Glutamatergic neuron (in vitro differentiated cells): ENCODE data around the gene PSMB2. TPM values are rescaled to one million over a fixed set of nuclear protein-coding genes. Genes with fewer than 3 reads are reported as not detected.

Experiments used
- DNase-seq: peaks from one replicate; pipeline ENCODE4 v3.0.0; 2022
- H3K27ac Mint-ChIP-seq: one replicate; pipeline ENCODE4 v1.8.0; 2020; ENCODE audit warnings: mild to moderate bottlenecking, mixed read lengths, inconsistent platforms; ENCODE audit not compliant: unreplicated experiment
- H3K27me3 Mint-ChIP-seq: one replicate; pipeline ENCODE4 v1.8.0; 2020; ENCODE audit warnings: mild to moderate bottlenecking, moderate library complexity, mixed read lengths, inconsistent platforms; ENCODE audit not compliant: unreplicated experiment
- H3K36me3 Mint-ChIP-seq: one replicate; pipeline ENCODE4 v1.8.0; 2020; ENCODE audit warnings: mild to moderate bottlenecking, mixed read lengths, inconsistent platforms; ENCODE audit not compliant: unreplicated experiment
- H3K4me1 Mint-ChIP-seq: one replicate; pipeline ENCODE4 v1.8.0; 2020; ENCODE audit warnings: mild to moderate bottlenecking, low read depth, mixed read lengths, inconsistent platforms; ENCODE audit not compliant: unreplicated experiment
- H3K4me3 Mint-ChIP-seq: one replicate; pipeline ENCODE4 v1.8.0; 2020; ENCODE audit warnings: mild to moderate bottlenecking, mixed read lengths, inconsistent platforms; ENCODE audit not compliant: unreplicated experiment
- H3K9me3 Mint-ChIP-seq: one replicate; pipeline ENCODE4 v1.8.0; 2020; ENCODE audit warnings: mild to moderate bottlenecking, moderate library complexity, mixed read lengths, inconsistent platforms; ENCODE audit not compliant: unreplicated experiment
- CTCF ChIP-seq: fragments of 200-600 bp; sonication (generic); IDR thresholded peaks from one replicate; pipeline ENCODE4 v1.5.0; 2021; ENCODE audit not compliant: partially characterized antibody, unreplicated experiment
- total RNA-seq: library from RNA; stranded (reverse); fragmentation: NEBNext Ultra II Directional; extraction: Animal tissue kit (Norgen Biotek cat#: 25700); gene quantifications from one replicate; pipeline ENCODE4 v1.2.1, GENCODE V29; 2021; ENCODE audit not compliant: unreplicated experiment

Gene PSMB2
- total RNA-seq, 1 donor from 2014 or later, result 85.8 TPM

DNA sequence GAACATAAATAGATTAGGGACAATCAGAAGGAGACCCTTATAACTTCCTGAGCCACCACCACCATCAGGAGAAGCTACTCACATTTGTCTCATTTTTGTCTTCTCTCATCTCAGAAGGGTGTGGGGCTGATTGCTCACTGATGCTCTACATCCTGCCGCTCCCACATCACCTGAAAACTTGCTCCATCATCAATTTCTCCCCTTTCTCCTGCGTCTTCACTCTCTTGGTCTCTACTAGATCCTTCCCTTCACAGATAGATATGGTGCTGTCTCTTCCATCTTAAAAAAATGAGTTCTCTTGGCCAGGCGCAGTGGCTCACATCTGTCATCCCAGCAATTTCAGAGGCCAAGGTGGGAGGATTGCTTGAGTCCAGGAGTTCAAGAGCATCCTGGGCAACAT lies 38.9 kb upstream of the PSMB2 start:
- Mint-ChIP-seq H3K27me3 (peaks cover 7% of the 10 kb centered on the region), H3K27ac (no peak overlapping the region), H3K9me3 (no peaks in the 10 kb centered on the region), H3K4me1 (no peaks in the 10 kb centered on the region), H3K4me3 (no peak overlapping the region), H3K36me3 (no peaks in the 10 kb centered on the region)
- TF ChIP-seq CTCF, result no peak
- DNase-seq, result no peak

DNA sequence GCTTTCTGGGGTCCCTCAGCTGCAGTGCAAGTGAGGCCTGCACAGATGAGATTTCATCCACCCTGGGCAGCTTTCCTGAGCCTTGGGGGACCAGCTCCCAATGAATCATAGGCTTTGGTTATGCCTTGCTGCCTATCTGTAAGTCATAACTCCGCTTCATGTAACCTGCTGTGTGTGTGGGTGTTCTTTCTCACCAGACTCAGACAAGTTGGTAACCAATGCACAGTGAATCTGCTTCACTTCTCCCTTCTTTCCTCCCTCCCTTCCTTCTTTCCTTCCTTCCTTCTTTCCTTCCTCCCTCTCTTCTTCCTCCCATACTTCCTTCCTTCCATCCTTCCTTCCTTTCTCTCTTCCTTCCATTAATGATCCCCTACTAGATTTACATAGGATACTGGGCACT lies 34.4 kb upstream of the PSMB2 start:
- H3K4me3 Mint-ChIP-seq, result no peak overlapping the region
- H3K27me3 Mint-ChIP-seq, result peaks cover 9% of the 10 kb centered on the region
- H3K36me3 Mint-ChIP-seq, result no peaks in the 10 kb centered on the region
- DNase-seq, result no peak
- no peaks in the 10 kb centered on the region for H3K9me3 Mint-ChIP-seq
- H3K27ac Mint-ChIP-seq, result no peak overlapping the region
- no peaks in the 10 kb centered on the region for H3K4me1 Mint-ChIP-seq
- TF ChIP-seq CTCF, result no peak

- Mint-ChIP-seq H3K9me3 (peaks cover under 1% of the 10 kb centered on the region), H3K27me3 (peaks cover 9% of the 10 kb centered on the region), H3K4me1 (no peaks in the 10 kb centered on the region), H3K4me3 (no peak overlapping the region), H3K27ac (no peak overlapping the region), H3K36me3 (no peaks in the 10 kb centered on the region)
- TF ChIP-seq CTCF, result no peak
- DNase-seq, result no peak
These were observed 32.8 kb upstream of the PSMB2 start for GRCh38 chr1:35674111-35674510.

GRCh38 chr1:35672116-35672515 lies 30.8 kb upstream of the PSMB2 start:
- Mint-ChIP-seq H3K27ac (no peak overlapping the region), H3K4me3 (no peak overlapping the region), H3K27me3 (peaks cover 9% of the 10 kb centered on the region), H3K4me1 (no peaks in the 10 kb centered on the region), H3K9me3 (peaks cover 2% of the 10 kb centered on the region), H3K36me3 (no peaks in the 10 kb centered on the region)
- TF ChIP-seq CTCF, result no peak
- no peak for DNase-seq

DNA sequence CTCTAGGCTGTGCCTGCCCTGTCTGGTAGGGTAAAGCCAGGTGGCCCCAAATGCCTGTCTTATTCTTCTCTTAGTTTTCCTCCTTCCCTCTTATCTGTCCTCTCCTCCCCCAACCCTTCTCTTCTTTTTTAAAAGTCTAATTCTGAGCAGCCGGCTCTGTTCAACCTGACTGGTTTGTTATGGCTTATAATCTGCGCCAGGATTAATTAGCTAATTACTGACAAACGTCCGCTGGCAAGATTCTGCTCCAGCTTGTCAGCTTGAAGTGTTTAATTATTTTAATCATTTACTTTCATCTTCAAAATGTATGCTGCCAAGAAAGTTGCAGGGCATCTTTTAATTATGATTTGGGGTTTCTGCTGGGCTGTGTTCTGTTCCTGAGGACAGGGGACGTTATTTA lies 27.2 kb upstream of the PSMB2 start:
- no peak for TF ChIP-seq CTCF
- Mint-ChIP-seq H3K4me3 (no peak overlapping the region), H3K9me3 (peaks cover 2% of the 10 kb centered on the region), H3K36me3 (no peaks in the 10 kb centered on the region), H3K27ac (no peak overlapping the region), H3K27me3 (peaks cover 5% of the 10 kb centered on the region), H3K4me1 (no peaks in the 10 kb centered on the region)
- no peak for DNase-seq
